Kidney (tissue), 14 donors: ENCODE results near the gene GJB1. TPM values are rescaled to one million over a fixed set of nuclear protein-coding genes. Genes with fewer than 3 reads are reported as not detected.

Source experiments
- DNase-seq, 5 donors: peaks; one replicate each; pipeline ENCODE4 v3.0.0-alpha.2; 2013 to 2020
- FAIRE-seq: peaks from 2 replicates; lab custom pipeline; 2012; peaks lifted over from hg19 to GRCh38; lab: Jason Lieb, UNC
- H3K27ac ChIP-seq, 2 donors: one replicate each; pipeline ENCODE4 v1.7.0; 2013; ENCODE audit warnings: low read depth in 2 of 2, low read length in 2 of 2, inconsistent platforms in 1 of 2
- H3K27me3 ChIP-seq: one replicate; pipeline ENCODE4 v1.7.1; 2013; ENCODE audit warnings: low read length, inconsistent platforms; ENCODE audit not compliant: control insufficient read depth, insufficient read depth
- H3K36me3 ChIP-seq, 3 donors: one replicate each; pipeline versions ENCODE4 v1.7.0 to v1.7.1; 2013; ENCODE audit warnings: low read length in 3 of 3, control low read depth in 1 of 3, inconsistent platforms in 1 of 3; ENCODE audit not compliant: insufficient read depth in 3 of 3, control insufficient read depth in 2 of 3
- H3K4me1 ChIP-seq, 3 donors: one replicate each; pipeline versions ENCODE4 v1.7.0 to v1.7.1; 2013; ENCODE audit warnings: low read length in 3 of 3, inconsistent platforms in 1 of 3, low read depth in 1 of 3; ENCODE audit not compliant: control insufficient read depth in 2 of 3, insufficient read depth in 2 of 3
- H3K4me3 ChIP-seq, 3 donors: one replicate each; pipeline versions ENCODE4 v1.7.0 to v1.8.1; 2013; ENCODE audit warnings: low read length in 3 of 3, control low read depth in 1 of 3, inconsistent platforms in 1 of 3
- H3K9ac ChIP-seq, 3 donors: one replicate each; pipeline versions ENCODE4 v1.7.0 to v1.7.1; 2013; ENCODE audit warnings: low read length in 3 of 3, control low read depth in 1 of 3, inconsistent platforms in 1 of 3
- H3K9me3 ChIP-seq, 3 donors: one replicate each; pipeline versions ENCODE4 v1.7.0 to v1.7.1; 2013; ENCODE audit warnings: low read length in 3 of 3, control low read depth in 1 of 3, inconsistent platforms in 1 of 3; ENCODE audit not compliant: control insufficient read depth in 2 of 3, insufficient read depth in 1 of 3
- CTCF ChIP-seq: IDR thresholded peaks from 3 replicates; pipeline ENCODE4 v1.5.1; 2012; ENCODE audit warnings: mild to moderate bottlenecking, moderate library complexity, borderline replicate concordance; ENCODE audit not compliant: insufficient read depth; ENCODE audit errors: extremely low read depth
- intact Hi-C: fragments of 100-400 bp; cut with DNase I; formaldehyde crosslinking; loops from one replicate; pipeline ENCODE4 v1.11.1; 2022
- polyA plus RNA-seq: library from polyadenylated mRNA; stranded (reverse); fragments of 350-450 nt; fragmentation: Illumina TruSeq; extraction: RNeasy Lipid Tissue Mini Kit (QIAGEN cat#74804); gene quantifications from one replicate; pipeline ENCODE4 v1.2.3, GENCODE V29; 2014; ENCODE audit warnings: low read depth, low replicate concordance; ENCODE audit not compliant: insufficient read depth
- total RNA-seq: library from RNA; stranded (reverse); fragmentation: NEBNext Ultra II Directional; extraction: Animal tissue kit (Norgen Biotek cat#: 25700); gene quantifications from one replicate; pipeline ENCODE4 v1.2.1, GENCODE V29; 2021
- donor health status: control.
- donor health status: control.
- donor health status: control.
- donor health status: control.
- donor health status: control.
- donor health status: DM: yes; HTN: yes; CAD: no.
- donor health status: Normal renal cell carcinoma (clear cell type).

GJB1 gene
- total and polyA plus RNA-seq, 2 donors from 2014 or later, result 22.4 to 59.0 TPM

GRCh38 chrX:71241301-71241700, 18.3 kb downstream of the GJB1 start:
- FAIRE-seq, result no peak
- peaks cover 5 to 43% (median 16%) of the 10 kb centered on the region in 3 donors for H3K36me3 ChIP-seq
- intact Hi-C loops, result no loop called here

GRCh38 chrX:71244359-71245128, 21.5 kb downstream of the GJB1 start:
- Histone ChIP-seq H3K9ac (no peak overlapping the region), H3K9me3 (no peaks in the 10 kb centered on the region), H3K4me3 (no peak overlapping the region), H3K36me3 (peaks cover 6 to 57% (median 24%) of the 10 kb centered on the region in 3 donors), H3K27me3 (no peaks in the 10 kb centered on the region), H3K27ac (no peak overlapping the region), H3K4me1 (no peaks in the 10 kb centered on the region)
- no peak for TF ChIP-seq CTCF
- intact Hi-C loops, result no loop called here
- FAIRE-seq (no peak), DNase-seq (no peak)

More at GRCh38 chrX:71241301-71241700, 18.3 kb downstream of the GJB1 start:
- no peak overlapping the region for H3K9ac ChIP-seq
- H3K4me1 ChIP-seq, result no peaks in the 10 kb centered on the region
- H3K4me3 ChIP-seq, result no peak overlapping the region
- no peak overlapping the region for H3K27ac ChIP-seq
- no peaks in the 10 kb centered on the region for H3K27me3 ChIP-seq
- no peak for TF ChIP-seq CTCF
- DNase-seq, result no peak
- H3K9me3 ChIP-seq, result no peaks in the 10 kb centered on the region

- Histone ChIP-seq H3K4me3 (no peak overlapping the region), H3K27ac (no peak overlapping the region), H3K9ac (no peak overlapping the region), H3K27me3 (no peaks in the 10 kb centered on the region), H3K36me3 (peaks cover 6 to 61% (median 24%) of the 10 kb centered on the region in 3 donors), H3K4me1 (no peaks in the 10 kb centered on the region), H3K9me3 (no peaks in the 10 kb centered on the region)
- TF ChIP-seq CTCF, result no peak
- intact Hi-C loops, result no loop called here
- DNase-seq (no peak), FAIRE-seq (no peak)
Observed at GRCh38 chrX:71245159-71245558, 22.1 kb downstream of the GJB1 start.
